NCI-H2081 (cell line): Measurements from ENCODE around the gene TSR3.

Experiments
- DNase-seq, 2 experiments: peaks; one replicate each; lab custom pipeline; 2025; lab: John Stamatoyannopoulos, UW

TSR3 gene

DNA sequence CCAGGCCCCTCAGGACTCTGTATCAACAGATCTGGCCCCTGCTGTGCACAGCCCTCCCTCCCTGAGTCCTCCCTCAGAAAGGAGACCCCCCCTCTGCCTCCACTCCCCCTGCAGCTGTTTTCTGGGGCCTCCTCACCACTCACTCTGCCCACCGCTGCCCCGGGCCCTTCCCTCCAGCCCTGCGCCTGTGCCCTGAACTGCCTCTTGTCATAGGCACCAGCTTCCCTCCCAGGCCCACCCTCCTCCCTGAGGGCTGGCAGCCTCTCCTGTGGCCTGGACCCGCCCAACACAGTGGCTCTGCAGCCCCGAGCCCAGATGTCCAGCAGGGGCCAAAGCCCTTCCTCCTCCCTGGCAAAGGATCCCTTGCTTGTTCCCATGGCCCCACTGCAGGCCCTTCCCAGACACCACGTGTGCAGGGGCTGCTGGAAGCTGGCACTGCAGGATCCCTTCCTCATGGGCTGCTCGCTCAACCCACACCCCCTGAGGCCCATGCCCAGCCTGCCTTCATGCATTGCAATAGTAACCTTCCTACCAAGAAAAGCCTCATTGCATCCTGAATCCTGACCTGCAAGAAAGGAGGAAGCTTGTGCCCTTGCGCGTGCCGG, 25.8 kb upstream of the TSR3 start:
- no peak for DNase-seq

DNA sequence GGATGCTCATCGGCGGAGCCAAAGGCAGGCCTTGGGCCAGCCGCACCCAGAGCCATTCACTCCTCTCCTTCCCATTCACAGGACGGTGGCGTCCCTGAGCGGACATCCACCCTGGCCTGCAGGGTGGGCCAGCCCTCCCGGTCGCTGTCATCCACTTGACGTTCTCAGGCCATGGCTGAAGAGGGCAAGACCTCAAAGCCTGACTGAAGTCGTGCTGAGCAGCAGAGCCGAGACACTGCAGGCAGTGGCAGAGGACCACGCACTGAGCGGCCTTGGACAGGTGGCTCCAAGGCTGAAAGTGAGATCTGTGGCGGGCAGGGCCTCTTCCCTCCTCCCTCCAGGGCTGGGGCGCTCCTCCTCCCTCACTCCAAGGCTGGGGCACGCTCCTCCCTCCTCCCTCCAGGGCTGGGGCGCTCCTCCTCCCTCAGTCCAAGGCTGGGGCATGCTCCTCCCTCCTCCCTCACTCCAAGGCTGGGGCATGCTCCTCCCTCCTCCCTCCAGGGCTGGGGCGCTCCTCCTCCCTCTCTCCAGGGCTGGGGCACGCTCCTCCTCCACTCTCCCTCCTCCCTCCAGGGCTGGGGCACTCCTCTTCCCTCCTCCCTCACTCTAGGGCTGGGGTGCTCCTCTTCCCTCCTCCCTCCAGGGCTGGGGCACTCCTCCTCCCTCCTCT, 24.2 kb upstream of the TSR3 start:
- DNase-seq: no peak

DNA sequence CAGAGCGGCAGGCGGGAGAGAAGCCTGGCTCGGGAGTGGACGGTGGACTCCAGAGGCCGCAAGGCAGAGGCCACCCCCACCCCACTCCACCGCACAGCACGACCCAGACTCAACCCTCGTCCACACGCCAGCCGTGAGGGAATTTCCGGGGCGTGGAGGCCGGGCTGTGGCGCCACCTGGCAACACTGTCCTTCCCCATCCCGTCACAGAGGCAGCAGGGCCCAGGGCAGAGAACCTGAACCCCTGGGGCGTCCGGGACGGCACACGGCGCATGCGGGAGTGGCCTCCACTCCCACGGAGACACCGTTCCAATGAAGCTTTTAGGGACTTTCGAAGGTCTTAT, 23.6 kb upstream of the TSR3 start:
- DNase-seq: no peak

DNA sequence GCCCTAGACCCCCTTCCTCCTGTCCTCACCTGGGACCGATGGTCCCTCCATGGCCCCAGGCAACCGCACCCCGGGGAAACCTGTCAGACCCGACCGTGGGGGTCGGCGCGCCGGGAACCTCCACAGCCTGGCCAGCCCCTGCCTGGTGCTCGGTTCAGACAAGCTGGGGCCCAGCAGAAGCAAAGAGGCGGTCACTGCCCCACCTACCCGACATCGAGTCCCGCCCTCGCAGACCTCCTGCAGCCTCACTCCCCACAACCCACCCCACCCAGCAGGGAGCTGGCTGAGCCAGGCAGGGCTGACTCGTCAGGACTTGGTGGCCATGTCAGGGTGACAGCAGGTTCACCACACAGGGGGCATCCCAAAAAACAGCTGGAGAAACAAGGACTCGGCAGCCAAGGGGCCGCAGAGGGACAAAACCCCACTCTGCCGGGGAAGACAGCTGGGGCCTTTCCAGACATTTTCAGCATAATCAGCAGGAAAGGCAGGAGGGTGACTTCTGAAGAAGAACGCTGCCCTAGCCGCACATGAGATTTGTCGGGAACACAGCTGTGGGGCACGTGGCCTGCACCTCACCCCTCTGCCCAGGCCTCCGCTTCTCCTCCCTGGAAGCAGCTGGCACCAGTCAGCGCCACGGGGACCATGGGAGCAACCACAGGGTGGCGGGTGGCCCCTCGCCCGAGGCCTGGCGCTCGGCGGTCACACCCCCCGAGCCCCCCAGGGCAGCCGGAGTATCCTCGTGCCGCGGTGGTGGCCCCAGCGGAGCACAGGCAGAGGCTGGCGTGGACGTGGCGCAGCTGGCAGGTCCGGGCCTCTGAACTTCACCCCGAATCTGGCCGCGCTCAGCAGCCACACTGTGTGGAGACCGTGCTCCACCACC, 23.0 kb upstream of the TSR3 start:
- DNase-seq: no peak

DNA sequence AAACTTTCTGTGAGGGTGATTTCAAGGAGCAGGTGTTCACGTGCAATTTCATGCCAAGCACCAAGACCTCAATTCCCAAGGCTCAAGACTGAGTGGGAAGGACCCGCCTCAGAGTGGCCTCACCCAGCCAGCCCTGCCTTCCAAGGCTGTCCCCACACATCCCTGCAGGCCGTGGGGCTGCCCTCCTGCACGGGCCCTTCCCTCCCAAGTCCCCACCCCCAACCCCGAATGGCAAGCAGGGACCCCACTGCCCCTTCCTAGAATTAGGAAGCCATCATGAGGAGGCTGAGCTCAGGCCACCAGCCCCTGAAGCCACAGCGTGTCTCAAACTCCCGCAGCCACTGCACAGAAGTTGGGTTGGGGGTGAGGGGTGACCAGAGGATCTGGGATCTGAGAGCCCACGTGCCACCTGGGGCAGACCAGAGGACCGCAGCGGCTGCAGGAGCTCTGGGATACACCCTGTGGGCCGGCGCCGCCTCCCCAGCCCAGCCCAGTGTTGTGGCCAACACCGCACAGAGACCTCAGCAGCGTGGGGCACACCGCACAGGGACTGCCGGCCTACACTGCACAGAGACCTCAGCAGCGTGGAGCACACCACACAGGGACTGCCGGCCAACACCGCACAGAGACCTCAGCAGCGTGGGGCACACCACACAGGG, 20.7 kb upstream of the TSR3 start:
- no peak for DNase-seq

DNA sequence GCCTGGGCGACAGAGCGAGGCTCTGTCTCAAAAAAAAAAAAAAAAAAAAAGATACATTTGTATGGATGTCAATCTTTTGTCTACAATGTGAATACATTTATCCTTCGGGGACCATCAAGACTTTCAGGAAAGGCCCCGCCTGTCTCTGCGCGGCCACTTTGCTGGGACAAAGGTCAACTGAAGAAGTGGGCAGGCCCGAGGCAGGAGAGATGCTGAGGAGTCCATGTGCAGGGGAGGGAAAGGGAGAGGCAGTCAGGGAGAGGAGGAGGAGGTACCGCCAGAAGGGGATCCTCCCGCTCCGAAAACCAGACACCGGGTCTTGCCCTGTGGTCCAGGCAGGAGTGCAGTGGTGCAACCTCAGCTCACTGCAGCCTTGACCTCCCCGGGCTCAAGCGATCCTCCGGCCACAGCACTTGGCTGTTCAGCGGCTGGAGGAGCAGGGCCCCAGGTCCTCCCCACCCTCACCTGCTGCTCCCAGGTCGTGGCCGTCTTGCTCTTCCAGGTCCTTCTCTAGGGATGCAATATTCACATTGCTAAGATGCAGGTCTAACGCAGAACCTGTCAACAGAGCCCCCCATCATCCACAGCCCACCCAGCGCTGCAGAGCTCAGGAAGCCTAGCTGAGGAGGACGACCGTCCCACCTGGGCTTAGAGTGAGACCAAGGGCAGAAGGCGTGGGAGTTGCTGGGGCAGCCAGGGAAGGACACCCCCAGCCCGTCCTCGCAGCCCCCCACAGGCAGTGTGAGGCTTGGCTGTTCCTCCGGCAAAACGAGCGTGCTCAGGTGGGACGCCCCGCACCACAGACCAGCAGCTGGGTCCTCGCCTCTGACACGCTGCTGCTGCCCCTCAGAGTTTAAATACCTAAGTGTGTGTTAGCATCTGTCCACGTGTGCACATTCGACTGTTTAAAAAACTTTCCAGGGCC, 19.6 kb upstream of the TSR3 start:
- no peak for DNase-seq

DNA sequence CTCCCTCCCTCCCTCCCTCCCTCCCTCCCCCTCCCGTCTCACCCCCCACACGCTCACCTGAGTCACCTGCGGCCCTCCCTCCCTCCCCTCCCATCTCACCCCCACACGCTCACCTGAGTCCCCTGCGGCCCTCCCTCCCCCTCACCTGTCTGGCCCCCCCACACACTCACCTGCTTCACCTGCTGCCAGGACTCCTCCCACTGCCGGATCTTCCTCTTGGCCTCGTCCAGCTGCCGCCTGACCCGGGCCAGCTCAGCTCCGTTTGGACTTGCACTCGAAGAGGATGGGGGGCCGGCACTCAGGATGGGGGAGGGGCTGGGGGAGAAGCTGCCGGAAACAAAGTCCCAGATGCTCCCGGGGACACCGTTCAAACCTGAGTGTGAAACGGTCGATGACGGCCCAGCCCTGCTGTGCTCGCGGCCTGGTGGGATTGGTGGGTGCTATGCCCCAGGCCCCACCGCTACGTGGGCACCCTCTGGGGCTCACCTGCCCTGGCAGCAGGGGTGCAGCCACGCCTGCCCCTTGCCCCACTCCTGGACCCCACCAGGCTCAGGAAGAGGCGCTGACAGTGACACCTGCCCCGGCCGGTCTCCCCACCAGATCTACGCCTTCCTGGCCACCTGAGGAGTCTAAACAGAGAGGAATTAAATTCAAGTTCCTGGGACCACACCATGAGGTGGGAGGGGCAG, 16.0 kb upstream of the TSR3 start:
- peak in 1 of 2 experiments; percentile 48 for DNase-seq

DNA sequence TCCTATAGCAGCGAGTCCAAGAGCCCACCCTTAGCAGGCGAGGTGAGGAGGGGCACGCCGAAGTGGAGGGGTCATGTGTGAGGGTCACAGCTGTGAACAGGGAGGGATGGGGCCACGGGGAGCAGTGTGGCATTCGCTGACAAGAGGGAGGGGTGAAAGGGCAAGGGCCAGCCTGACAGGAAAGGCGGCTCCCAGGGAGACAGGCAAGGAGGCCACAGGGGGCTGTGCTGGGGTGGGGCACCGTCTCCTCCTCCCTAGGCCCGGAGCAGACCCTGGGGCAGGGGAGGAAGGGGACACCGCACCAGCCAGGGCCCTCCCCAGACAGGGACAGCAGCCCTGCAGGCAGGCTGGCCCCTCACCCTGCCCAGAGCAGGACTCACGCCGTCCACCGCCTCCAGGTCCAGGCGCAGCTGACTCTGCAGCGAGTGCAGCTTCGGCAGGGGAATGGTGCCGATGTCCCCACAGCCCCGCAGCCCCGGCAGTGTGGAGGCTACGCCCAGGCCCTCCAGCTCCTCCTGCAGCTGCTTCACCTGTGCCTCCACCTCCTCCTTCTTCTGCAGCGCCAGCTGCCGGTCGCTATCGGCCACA, 15.1 kb upstream of the TSR3 start:
- peak in 1 of 2 experiments; percentile 38 for DNase-seq

DNA sequence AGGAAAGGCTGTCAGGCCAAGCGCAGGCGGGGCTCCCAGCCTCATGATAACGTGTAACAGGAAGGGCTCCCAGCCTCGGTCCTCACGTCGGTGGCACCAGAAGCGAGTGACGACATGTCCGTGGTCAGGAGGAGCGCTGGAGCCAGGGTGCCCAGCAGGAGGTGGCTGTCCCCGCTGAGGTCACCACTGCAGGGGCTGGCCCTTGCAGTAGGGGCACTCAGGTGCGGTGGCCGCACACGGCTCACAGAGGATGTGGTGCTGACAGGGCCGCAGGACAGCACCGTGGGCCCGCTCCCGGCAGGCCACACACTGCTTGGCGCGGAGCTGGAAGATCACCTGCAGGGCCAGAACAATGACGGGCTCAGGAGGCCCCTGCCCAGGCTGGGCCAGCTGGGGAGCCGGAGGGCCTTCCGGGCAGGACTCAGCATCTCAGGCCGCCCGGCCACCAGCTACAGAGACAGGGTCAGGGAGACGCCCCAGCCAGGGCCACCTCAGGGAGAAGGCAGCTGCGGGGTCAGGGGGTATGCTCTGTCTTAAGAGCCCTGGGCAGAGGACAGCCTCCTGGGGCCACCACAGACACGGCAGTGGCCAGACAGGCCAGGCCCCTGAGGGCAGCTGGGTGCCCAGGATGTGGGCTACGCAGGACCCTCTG, 14.5 kb upstream of the TSR3 start:
- DNase-seq: no peak

DNA sequence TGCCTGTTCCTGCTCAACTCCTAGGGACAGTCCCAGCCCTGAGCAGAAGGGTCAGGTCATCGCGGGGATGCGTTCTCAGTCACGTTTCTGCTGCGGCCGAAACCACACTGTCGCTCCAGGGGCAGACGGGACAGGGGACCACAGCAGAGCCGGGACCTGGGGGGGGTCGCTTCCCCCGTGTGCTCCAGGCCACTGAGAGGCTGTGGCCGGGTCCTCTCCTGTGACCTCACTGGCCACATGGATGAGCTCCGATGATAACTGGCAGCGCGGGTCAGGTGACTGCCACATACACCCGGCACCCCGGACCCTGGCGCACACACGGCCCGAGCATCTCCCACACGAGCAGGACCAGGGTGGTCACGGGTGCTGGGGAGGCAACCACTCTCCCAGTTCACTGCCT, 12.8 kb upstream of the TSR3 start:
- no peak for DNase-seq

DNA sequence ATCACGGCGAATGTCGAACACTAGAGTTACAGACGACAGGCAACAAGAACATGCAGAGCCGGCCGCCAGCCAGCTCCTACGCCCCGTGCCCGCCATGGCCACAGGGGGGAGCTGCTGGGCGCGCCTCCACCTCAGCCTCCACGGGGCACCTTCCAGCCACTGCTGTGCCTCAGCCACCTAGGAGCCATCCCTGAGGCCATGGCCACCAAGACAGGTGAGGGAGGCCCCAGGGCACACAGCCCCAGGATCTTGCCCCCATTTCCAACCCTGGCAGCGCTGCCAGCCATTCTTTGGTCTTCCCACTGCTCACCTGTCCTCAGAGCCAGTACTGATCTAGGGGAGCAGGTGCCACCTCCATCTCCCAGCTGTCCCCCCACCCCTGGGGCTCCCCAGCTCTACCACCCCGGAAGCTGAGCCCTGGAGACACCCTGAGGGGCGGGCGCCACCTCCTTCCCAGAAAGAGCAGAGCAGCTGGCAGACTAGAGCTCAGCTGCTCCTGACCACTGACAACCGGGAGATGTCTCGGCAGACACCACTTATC, 11.9 kb upstream of the TSR3 start:
- DNase-seq: peak; percentile 68 to 77

DNA sequence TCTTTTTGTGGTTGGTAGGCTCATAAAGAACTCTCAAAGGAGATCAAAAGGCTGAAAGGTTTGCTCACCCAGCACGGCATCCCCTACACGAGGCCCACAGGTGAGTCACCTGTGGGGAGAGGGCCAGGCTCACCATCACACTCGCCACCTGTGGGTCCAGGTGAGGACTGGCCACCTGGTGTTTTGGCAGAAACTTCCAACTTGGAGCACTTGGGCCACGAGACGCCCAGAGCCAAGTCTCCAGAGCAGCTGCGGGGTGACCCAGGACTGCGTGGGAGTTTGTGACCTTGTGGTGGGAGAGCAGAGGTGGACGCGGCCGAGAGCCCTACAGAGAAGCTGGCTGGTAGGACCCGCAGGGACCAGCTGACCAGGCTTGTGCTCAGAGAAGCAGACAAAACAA, 11.1 kb upstream of the TSR3 start:
- DNase-seq: no peak

DNA sequence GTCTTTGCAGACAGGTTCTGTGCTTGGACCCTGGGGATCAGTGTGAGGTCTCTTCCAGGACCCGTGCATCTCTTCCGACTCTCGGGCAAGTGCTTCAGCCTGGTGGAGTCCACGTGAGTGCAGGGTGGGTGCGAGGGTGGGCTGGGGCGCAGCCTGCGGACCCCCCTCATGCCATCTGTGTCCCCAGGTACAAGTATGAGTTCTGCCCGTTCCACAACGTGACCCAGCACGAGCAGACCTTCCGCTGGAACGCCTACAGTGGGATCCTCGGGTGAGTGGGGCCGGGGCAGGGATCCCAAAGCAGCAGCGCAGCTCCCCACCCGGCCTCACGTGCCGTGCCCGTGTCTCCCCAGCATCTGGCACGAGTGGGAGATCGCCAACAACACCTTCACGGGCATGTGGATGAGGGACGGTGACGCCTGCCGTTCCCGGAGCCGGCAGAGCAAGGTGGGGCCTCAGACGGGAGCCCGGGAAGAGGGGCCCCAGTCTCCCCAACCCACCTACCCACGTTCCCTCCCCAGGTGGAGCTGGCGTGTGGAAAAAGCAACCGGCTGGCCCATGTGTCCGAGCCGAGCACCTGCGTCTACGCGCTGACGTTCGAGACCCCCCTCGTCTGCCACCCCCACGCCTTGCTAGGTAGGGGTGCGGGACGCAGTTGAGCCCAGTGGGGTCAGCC, 10.1 kb upstream of the TSR3 start:
- no peak for DNase-seq

DNA sequence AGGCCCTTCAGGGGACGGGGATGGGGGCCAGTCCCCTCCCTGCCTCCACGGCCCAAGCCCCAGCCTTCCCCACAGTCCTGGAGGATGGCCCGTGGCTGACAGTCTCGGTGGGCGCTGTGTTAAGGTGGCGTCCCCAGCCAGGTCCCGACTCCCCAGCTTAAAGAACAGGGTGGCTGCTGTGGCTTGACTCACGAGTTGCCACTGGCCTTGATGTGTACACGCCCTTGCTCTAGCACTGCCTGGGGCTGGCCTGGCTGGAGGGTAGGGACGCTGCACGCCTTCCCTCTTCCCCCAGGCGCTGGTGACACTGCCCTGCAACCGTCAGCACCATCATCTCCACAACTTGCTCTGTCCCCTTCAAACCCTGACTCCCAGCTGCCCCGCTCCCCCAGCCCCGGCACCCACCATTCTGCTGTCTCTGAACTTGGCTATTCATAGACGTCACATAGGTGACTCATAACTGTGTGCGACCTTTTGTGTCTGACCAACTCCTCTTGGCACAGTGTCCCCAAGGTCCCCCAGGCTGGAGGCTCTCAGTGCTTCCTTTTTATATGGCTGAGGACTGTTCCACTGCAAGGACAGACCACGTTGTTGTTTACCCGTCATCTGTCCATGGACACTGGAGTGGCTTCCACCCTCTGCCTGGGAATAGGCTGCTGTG, 6.4 kb upstream of the TSR3 start:
- no peak for DNase-seq

DNA sequence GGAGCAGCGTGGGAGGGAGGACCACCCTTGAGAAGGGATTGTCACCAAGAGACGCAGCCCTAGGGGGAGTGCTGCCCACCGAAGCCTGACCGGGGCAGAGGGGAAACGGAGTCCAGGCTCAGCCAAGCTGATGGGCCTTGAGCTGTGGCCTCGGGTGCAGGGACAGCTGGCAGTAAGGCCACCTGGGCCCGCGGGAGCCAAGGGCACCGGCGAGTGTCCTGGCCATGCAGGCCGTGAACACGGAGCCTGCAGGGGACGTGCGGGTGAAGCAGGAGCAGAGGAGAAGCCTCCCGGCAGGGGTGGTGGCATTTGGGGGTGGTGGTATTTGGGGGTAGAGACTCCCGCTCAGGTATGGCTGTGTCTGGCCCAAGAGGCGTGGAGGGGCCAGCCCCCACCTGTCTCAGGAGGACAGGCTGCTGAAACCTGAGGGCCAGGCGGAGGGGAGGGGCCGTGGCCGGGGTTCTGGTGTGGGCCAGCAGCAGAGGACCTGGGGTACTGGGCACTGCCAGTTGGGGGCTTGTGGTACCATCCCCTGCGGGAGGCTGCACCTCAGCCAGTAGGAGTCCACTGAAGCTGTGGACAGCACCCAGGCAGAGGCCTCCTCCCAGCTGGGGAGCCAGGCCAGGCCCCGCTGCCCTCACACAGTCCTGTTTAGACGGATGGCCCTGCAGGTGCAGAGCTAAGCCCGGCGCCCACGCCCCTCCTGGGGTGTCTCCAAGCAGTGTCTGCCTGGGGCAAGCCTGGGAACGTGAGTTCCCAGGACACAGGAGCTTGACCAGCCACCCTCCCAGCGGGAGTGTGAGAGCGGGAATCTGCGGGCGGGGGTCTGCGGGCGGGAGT, 4.6 kb upstream of the TSR3 start:
- DNase-seq: no peak

DNA sequence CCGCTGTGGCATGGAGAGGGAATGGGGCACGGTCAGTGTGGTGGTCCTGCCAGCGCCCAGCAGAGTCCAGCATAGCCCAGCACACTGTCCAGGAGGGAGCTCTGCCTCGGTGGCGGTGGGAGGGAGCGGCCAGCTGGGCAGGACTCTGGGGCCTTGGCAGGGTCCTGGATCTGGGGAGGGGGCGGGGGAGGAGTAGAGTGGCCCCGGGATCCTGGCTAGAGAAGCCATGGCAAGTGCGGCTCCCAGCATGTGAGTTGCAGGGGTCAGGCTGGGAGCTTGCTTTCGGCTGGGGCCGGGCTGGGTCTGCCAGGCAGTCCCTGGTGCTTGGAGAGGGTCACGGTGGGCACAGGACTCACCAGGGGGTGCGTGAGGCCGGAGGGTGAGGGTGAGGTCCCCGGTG, 3.9 kb upstream of the TSR3 start:
- DNase-seq: no peak

DNA sequence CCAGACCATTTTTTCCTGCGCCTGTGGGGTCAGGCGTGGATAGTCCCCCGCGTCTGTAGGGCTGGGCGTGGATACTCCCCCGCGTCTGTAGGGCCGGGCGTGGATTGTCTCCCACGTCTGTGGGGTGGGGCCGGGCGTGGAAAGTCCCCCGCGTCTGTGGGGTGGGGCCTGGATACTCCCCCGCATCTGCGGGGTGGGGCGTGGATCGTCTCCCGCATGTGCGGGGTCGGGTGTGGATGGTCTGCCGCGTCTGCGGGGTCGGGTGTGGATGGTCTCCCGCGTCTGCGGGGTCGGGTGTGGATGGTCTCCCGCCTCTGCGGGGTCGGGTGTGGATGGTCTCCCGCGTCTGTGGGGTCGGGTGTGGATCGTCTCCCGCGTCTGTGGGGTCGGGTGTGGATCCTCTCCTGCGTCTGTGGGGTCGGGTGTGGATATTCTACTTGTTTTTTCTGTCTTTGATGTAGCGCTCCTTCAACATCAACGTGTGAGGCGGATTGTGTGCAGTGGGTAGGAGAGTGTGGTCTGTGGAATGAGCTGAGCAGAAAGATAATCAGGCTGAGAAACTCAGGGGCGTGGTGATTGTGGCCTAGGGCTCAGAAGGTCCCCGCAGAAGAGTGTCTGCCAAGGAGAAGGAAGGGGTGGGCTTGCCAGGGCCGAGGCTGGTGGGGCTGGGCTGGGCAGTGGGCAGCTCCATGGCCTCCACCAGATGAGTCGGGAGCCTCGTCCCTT, 3.3 kb upstream of the TSR3 start:
- no peak for DNase-seq
